Gastroesophageal sphincter (tissue), 3 donors: ENCODE results near the gene TNFRSF6B.

Experiments used
- CTCF ChIP-seq, 4 experiments: fragments of 200-600 bp in 2 of 4; fragments of 450-650 bp in 2 of 4; sonication (generic) in 1 of 4; IDR thresholded peaks; one replicate each; pipeline ENCODE4 v1.5.1; 2017 to 2019; ENCODE audit warnings: antibody characterized with exemption in 4 of 4, mild to moderate bottlenecking in 2 of 4, moderate library complexity in 2 of 4
- EP300 ChIP-seq: sonication (generic); formaldehyde crosslinking; IDR thresholded peaks from one replicate; pipeline ENCODE4 v1.6.1; 2017; ENCODE audit warnings: antibody characterized with exemption, mild to moderate bottlenecking
- POLR2A ChIP-seq, 2 donors: fragments of 450-650 bp; IDR thresholded peaks; one replicate each; pipeline ENCODE4 v1.6.1; 2017; ENCODE audit warnings: antibody characterized with exemption in 2 of 2, mild to moderate bottlenecking in 2 of 2, moderate library complexity in 1 of 2
- POLR2AphosphoS5 ChIP-seq: sonication (generic); formaldehyde crosslinking; IDR thresholded peaks from one replicate; pipeline ENCODE4 v1.6.1; 2017; ENCODE audit warnings: antibody characterized with exemption

DNA sequence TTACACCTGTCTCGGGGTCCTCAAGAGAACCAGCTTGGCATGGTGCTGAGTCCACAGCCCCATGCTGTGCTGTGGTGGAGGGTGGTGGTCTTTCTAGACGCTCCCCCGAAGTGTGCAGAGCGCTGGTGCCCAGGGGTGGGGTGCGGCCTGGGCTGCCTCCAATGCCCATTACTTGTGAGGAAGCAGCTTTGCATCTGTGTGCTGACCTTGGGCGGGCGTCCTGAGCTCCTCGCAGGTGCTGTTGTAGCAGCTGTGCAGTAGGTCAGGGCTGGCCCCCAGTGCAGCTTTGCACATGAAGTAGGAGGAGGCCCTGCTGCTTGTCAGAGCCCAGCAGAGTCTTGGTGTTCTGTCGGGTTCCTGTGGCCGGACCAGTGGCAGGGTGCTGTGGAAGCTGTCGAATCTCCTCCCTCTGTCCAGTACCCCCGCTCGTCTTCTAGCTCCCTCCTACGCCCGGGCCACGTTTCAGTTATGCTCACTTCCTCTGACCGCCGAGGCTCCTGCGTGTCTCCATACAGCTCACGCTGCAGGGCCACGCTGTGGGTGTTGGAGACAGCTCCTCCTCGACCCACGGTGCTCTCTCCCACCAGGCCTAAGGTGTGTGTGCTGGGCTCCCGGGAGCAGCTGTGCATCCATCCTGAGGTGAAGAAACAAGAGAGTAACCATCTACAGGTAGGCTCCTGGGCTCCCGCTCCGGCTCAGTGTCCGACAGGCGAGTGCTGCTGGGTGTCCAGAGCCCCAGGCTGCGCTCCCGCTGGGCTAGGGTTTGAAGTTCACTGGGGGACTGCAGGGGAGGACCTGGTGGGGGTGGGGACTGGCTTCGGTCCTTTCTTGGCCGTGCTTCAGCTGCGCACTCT is 34.3 kb upstream of the TNFRSF6B start:
- TF ChIP-seq CTCF (IDR thresholded peaks at IDR 0.05) (no peak), EP300 (no peak), POLR2AphosphoS5 (no peak), POLR2A (IDR thresholded peaks at IDR 0.05) (no peak)
